SK-N-SH (cell line): ENCODE data around the gene TRIM44. TPM values are rescaled to one million over a fixed set of nuclear protein-coding genes. Genes with fewer than 3 reads are reported as not detected.

ENCODE experiments used
- CTCF ChIA-PET: fragments of 300-600, 350-600 bp; formaldehyde crosslinking; extraction: SDS; loops from one replicate; lab custom pipeline; 2021; lab: Yijun Ruan, JAX
- POLR2A ChIA-PET: fragments of 350-600 bp; sonication (Branson Sonifier 250); formaldehyde crosslinking; extraction: SDS; loops from one replicate; lab custom pipeline; 2020; ENCODE audit warnings: antibody characterized with exemption, inconsistent platforms; lab: Yijun Ruan, JAX
- DNase-seq: peaks from one replicate; pipeline ENCODE4 v3.0.0; 2012
- H2AFZ ChIP-seq: fragments of 200-600 bp; sonication (generic); 2 replicates; pipeline ENCODE4 v1.8.1; 2016; ENCODE audit warnings: antibody characterized with exemption, mild to moderate bottlenecking, low read depth
- H3F3A ChIP-seq: fragments of 200-600 bp; sonication (generic); replicated peaks from 2 replicates; pipeline ENCODE3; 2016; ENCODE audit warnings: antibody characterized with exemption, mild to moderate bottlenecking; ENCODE audit not compliant: insufficient read depth
- H3K27ac ChIP-seq, 2 experiments: fragments of 200-500 bp in 1 of 2; fragments of 200-600 bp in 1 of 2; sonication (Bioruptor generic) in 1 of 2; sonication (generic), shearing (Covaris generic) in 1 of 2; 2 replicates each; pipeline versions ENCODE4 v1.5.1 to v1.6.1; 2014 to 2016; ENCODE audit warnings: low read depth in 2 of 2, inconsistent platforms in 1 of 2, low read length in 1 of 2, mild to moderate bottlenecking in 1 of 2, mixed read lengths in 1 of 2
- H3K27me3 ChIP-seq: fragments of 200-600 bp; sonication (generic), shearing (Covaris generic); 2 replicates; pipeline ENCODE4 v1.6.1; 2016; ENCODE audit warnings: mixed run types; ENCODE audit not compliant: insufficient read depth
- H3K36me3 ChIP-seq, 2 experiments: fragments of 200-500 bp in 1 of 2; fragments of 200-600 bp in 1 of 2; sonication (Bioruptor generic) in 1 of 2; sonication (generic) in 1 of 2; replicated peaks in 1 of 2; 2 replicates each; pipeline versions ENCODE3 to v1.5.1; 2014 to 2016; ENCODE audit warnings: low read length in 1 of 2, mild to moderate bottlenecking in 1 of 2; ENCODE audit not compliant: insufficient read depth in 2 of 2, control insufficient read depth in 1 of 2
- H3K4me1 ChIP-seq, 2 experiments: fragments of 200-500 bp in 1 of 2; fragments of 200-600 bp in 1 of 2; sonication (Bioruptor generic) in 1 of 2; sonication (generic), shearing (Covaris generic) in 1 of 2; 2 replicates each; pipeline versions ENCODE4 v1.5.1 to v1.6.1; 2014 to 2016; ENCODE audit warnings: low read depth in 1 of 2, low read length in 1 of 2, mixed run types in 1 of 2; ENCODE audit not compliant: insufficient read depth in 2 of 2, control insufficient read depth in 1 of 2
- H3K4me2 ChIP-seq: fragments of 200-600 bp; sonication (generic), shearing (Covaris generic); 2 replicates; pipeline ENCODE4 v1.6.1; 2017; ENCODE audit warnings: mixed run types
- H3K4me3 ChIP-seq, 2 experiments: fragments of 200-500 bp in 1 of 2; fragments of 200-600 bp in 1 of 2; sonication (Bioruptor generic) in 1 of 2; sonication (generic), shearing (Covaris generic) in 1 of 2; 2 replicates each; pipeline versions ENCODE4 v1.5.1 to v1.8.1; 2014 to 2016; ENCODE audit warnings: low read depth in 2 of 2, inconsistent platforms in 1 of 2, low read length in 1 of 2, mild to moderate bottlenecking in 1 of 2, mixed read lengths in 1 of 2, moderate library complexity in 1 of 2
- H3K79me2 ChIP-seq: fragments of 200-600 bp; sonication (generic); 2 replicates; pipeline ENCODE4 v1.8.1; 2017; ENCODE audit warnings: mild to moderate bottlenecking; ENCODE audit not compliant: insufficient read depth
- H3K9ac ChIP-seq: fragments of 200-600 bp; sonication (generic); 2 replicates; pipeline ENCODE4 v1.6.1; 2017; ENCODE audit warnings: mixed run types
- H3K9me2 ChIP-seq: fragments of 200-600 bp; sonication (generic); 2 replicates; pipeline ENCODE4 v1.6.1; 2017; ENCODE audit warnings: mixed run types
- H3K9me3 ChIP-seq: fragments of 200-600 bp; sonication (generic); 2 replicates; pipeline ENCODE4 v1.6.1; 2017; ENCODE audit warnings: mixed run types, mild to moderate bottlenecking, moderate library complexity
- H4K20me1 ChIP-seq: fragments of 200-600 bp; sonication (generic); 2 replicates; pipeline ENCODE4 v1.6.1; 2017; ENCODE audit warnings: mild to moderate bottlenecking, mixed run types; ENCODE audit not compliant: insufficient read depth
- CTCF ChIP-seq: fragments of 200-600 bp; sonication (generic); IDR thresholded peaks from 2 replicates; pipeline ENCODE4 v1.6.1; 2017; ENCODE audit warnings: antibody characterized with exemption, mild to moderate bottlenecking, moderate library complexity
- FOXJ3 ChIP-seq: sonication (generic); formaldehyde crosslinking; IDR thresholded peaks from 2 replicates; pipeline ENCODE4 v1.5.1; 2020; ENCODE audit warnings: mild to moderate bottlenecking, missing genetic modification reagents
- GABPA ChIP-seq: IDR thresholded peaks from 2 replicates; pipeline ENCODE4 v1.4.0; 2012; ENCODE audit warnings: low read depth, mild to moderate bottlenecking
- GATA2 ChIP-seq: sonication (generic); formaldehyde crosslinking; IDR thresholded peaks from 2 replicates; pipeline ENCODE4 v1.5.0; 2020; ENCODE audit warnings: mild to moderate bottlenecking, missing genetic modification reagents
- MEF2A ChIP-seq: IDR thresholded peaks from 2 replicates; pipeline ENCODE4 v1.4.0; 2012; ENCODE audit warnings: low read depth, borderline replicate concordance
- RAD21 ChIP-seq: IDR thresholded peaks from 2 replicates; pipeline ENCODE4 v1.6.1; 2012; ENCODE audit warnings: mild to moderate bottlenecking, low read length
- REST ChIP-seq: IDR thresholded peaks from 2 replicates; pipeline ENCODE4 v1.6.1; 2012; ENCODE audit warnings: mild to moderate bottlenecking, low read depth, low read length, moderate library complexity
- SMC3 ChIP-seq: IDR thresholded peaks from 2 replicates; pipeline ENCODE4 v1.6.1; 2012; ENCODE audit warnings: low read depth, low read length, improper control_type of control experiment
- TAF1 ChIP-seq: IDR thresholded peaks from 2 replicates; pipeline ENCODE4 v1.6.1; 2012; ENCODE audit warnings: low read depth, mild to moderate bottlenecking, low read length, moderate library complexity, borderline replicate concordance
- WGBS: methylation state at CpG from one replicate; pipeline ENCODE4 v1.1.6; 2017; ENCODE audit warnings: low lambda C conversion rate; 5-methylcytosine and 5-hydroxymethylcytosine counted together
- polyA plus RNA-seq, 3 experiments: library from polyadenylated mRNA; depleted of rRNA; stranded (reverse); fragments of >200 nt; gene quantifications; 2 replicates each; pipeline ENCODE4 v1.2.3, GENCODE V29; 2012
- TF ChIP-seq, protein P1 (sequence below): IDR thresholded peaks from 2 replicates; pipeline ENCODE4 v1.4.0; 2012; ENCODE audit warnings: low read depth, borderline replicate concordance

The TRIM44 gene
- polyA plus RNA-seq, 1 of the 3 experiments (the other 2 are of a cell fraction), result 34.1 TPM

DNA sequence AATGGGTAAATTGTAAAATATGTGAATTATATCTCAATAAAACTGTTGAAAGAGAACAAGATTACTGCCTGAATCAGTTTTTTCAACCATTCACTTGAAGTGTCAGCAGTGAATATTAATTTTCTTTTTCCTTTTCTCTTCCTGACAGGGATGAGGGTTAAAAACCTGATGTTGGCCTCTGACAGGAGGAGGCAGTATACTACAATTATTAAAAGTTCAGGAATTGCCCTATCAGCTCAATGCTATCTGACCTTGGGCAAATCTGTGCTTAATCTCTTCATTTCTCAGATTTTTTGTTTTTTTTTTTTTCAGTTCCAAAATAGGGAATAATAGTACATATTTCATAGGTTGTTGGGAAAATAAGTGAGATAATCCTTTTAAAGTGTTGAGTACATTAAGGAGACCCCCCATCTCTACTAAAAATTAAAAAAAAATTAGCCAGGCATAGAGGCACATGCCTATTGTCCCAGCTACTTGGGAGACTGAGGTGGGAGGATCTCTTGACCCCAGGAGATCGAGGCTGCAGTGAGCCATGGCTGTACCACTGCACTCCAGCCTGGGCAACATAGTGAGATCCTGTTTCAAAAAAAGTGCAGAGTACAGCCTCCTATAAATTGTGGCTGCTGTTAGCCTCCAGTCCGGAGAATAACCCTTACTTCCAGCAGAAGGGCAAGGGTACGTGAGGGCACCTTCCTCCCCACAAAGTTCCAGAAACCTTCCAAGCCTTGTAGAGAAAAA lies 48.8 kb downstream of the TRIM44 start:
- Histone ChIP-seq H3K79me2 (peaks cover 29% of the 10 kb centered on the region), H3K36me3 (no peaks in the 10 kb centered on the region), H2AFZ (no peak overlapping the region), H4K20me1 (peaks cover 21% of the 10 kb centered on the region), H3K4me3 (no peak overlapping the region), H3K27me3 (no peaks in the 10 kb centered on the region), H3K4me2 (no peak overlapping the region), H3K9ac (no peak overlapping the region), H3F3A (no peaks in the 10 kb centered on the region), H3K9me2 (no peaks in the 10 kb centered on the region), H3K27ac (no peak overlapping the region), H3K9me3 (no peaks in the 10 kb centered on the region), H3K4me1 (no peaks in the 10 kb centered on the region)
- DNase-seq, result no peak
- TF ChIP-seq GATA2, result no peak
- TF ChIP-seq MEF2A, result no peak
- 0 out of 2 replicates have a peak, but pooled peaks have one; percentile 12 for TF ChIP-seq SMC3
- no peak for TF ChIP-seq GABPA
- no peak for TF ChIP-seq TAF1
- TF ChIP-seq, protein P1, sequence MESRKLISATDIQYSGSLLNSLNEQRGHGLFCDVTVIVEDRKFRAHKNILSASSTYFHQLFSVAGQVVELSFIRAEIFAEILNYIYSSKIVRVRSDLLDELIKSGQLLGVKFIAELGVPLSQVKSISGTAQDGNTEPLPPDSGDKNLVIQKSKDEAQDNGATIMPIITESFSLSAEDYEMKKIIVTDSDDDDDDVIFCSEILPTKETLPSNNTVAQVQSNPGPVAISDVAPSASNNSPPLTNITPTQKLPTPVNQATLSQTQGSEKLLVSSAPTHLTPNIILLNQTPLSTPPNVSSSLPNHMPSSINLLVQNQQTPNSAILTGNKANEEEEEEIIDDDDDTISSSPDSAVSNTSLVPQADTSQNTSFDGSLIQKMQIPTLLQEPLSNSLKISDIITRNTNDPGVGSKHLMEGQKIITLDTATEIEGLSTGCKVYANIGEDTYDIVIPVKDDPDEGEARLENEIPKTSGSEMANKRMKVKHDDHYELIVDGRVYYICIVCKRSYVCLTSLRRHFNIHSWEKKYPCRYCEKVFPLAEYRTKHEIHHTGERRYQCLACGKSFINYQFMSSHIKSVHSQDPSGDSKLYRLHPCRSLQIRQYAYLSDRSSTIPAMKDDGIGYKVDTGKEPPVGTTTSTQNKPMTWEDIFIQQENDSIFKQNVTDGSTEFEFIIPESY, result no peak
- peak; percentile 36; the same call in 1 of the 2 replicates for TF ChIP-seq RAD21
- TF ChIP-seq FOXJ3 (CRISPR knock-in tag), result no peak
- TF ChIP-seq CTCF, result peak; percentile 49
- no peak for TF ChIP-seq REST
- ChIA-PET CTCF (no interaction called here), POLR2A (no interaction called here)
- WGBS, result 94% methylated on average over 3 of the region's 3 CpGs
